Measurements from ENCODE around the gene CIT.

GRCh38 chr12:119684711-119685369, 192.3 kb downstream of the CIT start:
- TF ChIP-seq CTCF (conservative IDR thresholded peaks at IDR 0.05 in 1 of 2, IDR thresholded peaks at IDR 0.05 in 1 of 2; ENCODE audit: low read depth in 1 of 2, low read length in 2 of 2) (no peak), EZH2 (IDR thresholded peaks at IDR 0.05; ENCODE audit: low read length, missing control alignments) (no peak)

Data from fibroblast of lung (primary cell).